NCI-H446 treated with DMSO at 0.1 percent for 48 hours (cell line): ENCODE results near the gene BCL2L12.
A peak's percentile ranks its signal among the peaks of the same experiment; 100 is the strongest.

Experiments
- DNase-seq: peaks from one replicate; lab custom pipeline; 2025; lab: John Stamatoyannopoulos, UW

Gene BCL2L12

DNA sequence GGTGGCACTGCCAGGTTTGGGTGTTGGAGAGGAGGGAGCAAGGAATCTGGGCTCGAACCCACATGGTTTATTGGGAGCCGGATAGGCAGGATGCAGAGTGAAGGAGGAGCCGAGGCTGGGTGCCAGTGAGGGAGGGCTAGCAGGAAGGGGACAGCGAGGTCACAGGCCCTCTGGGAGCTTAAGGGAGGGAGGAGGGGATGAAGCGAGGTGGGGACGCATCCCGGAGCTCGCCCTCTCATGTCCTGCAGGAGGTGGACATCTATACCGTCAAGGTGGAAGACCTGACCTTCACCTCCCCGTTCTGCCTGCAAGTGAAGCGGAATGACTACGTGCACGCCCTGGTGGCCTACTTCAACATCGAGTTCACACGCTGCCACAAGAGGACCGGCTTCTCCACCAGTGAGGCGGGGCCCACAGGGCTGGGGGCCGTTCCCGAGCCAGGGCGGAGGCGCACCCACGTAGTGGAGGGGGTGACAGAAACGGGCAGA, 20.2 kb downstream of the BCL2L12 start:
- DNase-seq: no peak

DNA sequence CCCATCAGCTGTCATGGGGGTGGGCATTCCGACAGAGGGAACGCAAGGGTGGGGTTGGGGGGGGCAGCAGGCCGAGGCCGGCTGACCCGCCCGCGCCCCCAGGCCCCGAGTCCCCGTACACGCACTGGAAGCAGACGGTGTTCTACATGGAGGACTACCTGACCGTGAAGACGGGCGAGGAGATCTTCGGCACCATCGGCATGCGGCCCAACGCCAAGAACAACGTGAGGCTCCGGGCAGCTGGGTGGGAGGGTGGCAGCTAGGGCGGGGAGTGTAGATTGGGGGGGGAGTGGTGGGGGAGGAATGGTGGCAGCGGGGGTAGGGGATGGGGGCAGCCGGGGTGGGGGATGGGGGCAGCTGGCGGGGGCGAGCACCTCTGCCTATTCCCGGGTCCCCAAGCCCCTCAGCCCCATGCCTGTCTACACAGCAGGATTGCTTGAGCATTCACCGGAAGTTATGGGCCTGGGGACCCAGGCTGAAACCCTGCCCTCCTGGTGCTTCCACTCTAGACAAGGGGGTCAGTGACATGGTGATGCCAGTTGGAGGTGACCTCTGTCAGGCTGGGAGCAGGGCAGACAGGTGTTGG, 20.9 kb downstream of the BCL2L12 start:
- no peak for DNase-seq

DNA sequence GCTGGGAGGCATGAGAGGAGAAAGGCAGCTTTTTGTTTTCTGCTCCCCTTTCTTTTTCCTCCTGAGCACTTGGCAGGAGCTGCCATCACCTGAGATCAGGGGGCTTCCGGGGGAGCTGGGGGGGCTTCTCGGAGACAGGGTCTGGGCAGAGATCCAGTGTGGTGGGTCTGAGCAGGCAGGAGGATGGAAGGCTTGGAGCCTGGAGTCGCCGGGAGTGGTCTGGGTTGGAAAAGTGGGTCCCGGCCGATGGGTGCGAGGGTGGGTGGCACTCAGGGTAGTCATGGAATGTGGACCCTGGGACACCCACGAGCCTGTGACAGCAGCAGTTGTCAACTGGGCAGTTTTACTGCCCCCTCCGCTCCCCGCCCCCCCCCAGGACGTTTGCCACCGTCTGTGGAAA, 21.4 kb downstream of the BCL2L12 start:
- no peak for DNase-seq

DNA sequence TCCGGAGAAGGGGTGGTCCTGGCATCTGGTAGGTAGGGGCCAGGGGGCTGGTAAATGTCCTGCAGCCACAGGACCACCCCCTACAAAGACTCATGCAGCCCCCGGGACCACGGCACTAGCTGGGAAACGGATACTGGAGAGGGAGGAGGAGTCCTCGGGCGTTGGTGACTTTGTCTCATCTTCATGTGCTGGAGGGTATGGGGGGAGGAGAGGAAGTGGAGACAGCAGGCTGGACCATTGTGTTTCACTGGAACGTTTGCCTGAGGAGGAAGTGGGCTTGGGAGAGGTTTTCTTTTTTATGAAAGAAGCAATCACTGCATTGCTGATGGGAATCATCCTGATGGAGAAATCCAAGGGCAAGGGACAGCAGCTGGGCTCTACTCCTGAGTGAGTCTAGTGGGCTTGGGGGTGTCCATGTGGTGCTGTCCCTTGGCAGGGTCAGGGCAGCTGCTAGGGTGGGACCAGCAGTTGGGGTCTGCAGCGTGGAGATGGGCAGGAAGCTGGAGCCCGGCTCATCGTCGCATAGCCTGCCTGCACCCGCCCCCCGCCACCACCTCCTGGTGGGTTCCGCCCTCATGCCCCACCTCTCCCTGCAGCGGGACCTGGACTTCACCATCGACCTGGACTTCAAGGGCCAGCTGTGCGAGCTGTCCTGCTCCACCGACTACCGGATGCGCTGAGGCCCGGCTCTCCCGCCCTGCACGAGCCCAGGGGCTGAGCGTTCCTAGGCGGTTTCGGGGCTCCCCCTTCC, 22.0 kb downstream of the BCL2L12 start:
- no peak for DNase-seq

DNA sequence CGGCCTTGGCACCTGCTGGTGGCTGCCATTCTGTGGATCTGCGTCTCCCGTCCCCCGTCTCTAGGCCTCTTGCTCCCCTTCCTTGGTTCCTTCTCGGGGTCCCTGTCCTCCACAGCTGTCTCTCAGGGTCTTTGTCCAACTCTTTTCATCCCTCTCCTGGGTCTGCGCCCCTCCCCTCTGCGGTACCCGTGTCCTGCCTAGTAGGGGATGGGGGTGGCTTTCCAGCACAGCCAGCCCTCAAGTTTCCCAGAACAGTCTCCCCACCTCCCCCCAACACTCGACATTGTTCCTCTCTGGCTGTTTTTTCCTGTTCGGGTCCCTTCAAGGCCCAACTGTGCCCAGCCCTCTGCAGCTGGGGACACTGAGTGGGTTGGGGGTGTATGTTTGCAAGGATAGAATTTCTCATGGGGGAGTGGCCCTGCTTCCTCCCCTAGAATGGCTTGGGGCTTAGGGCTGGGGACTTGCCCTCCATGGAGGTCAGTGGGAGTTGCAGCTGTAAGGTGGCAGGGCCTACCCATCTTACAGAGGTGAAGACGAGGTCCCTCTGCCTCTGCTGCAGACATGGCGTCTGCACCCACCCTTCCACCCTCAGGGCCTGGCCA, 22.9 kb downstream of the BCL2L12 start:
- no peak for DNase-seq

DNA sequence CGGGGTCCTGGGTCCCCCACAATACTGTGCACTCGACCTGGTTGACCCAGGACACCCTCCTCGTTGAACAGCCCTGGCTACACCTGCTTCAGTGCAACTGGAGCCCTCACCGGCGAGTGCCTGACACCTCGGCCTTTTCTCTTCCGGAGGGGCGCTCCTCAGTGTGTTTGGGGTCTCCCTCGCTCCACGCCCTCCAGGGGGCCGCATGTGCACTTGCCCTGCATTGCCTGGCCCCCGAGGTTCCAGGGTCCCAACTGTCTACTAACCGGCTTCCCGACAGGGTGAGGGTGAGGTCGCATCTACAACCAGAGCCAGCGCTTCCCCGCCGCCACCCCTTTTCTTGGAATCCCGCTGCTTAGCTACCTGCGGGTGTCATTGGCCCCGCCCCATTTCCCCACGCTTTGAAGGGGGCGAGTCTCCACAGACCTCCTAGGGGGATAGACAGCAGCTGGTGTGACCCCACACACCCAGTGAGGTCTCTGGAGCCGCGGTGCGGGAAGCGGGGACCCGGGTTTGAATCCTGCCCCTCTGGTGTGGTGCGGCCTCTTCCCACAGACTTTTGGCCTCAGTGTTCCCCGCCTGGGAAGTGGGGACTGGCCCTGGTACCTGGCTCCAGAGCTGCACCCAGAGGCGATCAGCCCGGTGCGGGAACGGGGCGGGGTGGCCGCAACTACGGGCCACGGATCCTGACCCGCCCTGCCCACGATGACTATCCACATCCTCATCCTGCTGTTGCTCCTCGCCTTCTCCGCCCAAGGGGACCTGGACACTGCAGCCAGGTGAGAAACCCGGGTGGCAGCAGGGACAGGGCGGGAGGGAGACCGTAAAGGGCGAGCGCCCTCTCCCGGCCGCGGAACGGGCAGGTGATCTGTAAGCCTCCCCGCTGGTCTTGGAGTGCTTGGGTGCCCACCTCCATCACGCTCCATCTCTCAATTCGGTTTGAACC, 23.7 kb downstream of the BCL2L12 start, which contains the start of gene ADM5:
Gene ADM5 (plus strand): TSS at position 462 of the 946 bp plus-strand sequence. CDS start 244 bp downstream, at position 706.
- DNase-seq: no peak

DNA sequence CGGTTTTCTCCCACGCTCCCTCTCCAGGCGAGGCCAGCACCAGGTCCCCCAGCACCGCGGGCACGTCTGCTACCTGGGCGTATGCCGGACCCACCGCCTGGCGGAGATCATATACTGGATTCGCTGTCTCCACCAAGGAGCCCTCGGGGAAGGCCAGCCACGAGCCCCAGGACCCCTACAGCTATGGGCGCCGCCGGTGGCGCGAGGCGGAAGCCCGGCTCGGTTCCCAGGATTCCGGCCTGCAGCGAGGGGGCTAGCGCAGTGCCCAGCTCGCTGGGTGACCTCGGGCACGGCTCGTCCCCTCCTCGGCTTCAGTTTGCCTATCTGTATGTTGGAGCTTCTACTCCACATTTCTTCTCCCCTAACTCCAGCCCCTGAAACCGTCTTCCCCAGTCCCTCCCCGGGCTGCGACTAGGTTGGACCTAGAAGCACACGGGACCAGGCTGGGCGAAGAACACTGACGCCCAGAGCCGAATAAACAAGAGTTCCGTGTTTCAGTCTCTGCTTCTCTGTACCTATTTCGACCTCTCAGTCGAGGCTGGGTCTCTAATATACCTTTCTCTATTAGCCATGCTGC, 24.4 kb downstream of the BCL2L12 start:
- DNase-seq: no peak

DNA sequence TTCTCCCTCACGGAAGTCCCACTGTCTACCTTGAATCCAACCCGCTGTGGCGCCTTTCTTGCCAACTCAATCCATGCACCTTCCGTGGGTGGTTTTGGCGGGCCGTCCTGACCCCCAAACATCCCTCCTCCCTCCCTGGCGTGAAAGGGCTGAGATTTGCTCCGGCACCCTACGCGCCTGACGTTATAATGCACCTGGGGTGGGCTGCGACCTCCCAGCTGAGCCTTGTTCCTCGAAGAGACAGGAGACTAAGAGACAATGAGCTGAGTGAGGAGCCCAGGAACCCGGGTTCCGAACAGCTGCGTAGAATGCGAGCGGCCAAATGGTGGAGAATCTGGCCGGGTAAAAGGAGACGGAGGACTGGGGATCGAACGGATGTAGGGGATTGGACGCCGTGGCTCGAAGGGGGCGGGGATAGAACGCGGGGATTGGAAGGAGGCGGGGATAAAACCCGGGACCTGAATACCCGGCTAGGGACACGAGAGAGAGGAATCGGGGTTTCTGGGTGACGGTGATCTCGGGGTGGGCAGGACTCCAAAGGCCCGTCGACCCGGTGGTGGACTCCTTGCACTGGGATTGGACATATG, 25.0 kb downstream of the BCL2L12 start, which contains the start of gene CPT1C:
Gene CPT1C (plus strand): TSS at position 461 of the 587 bp plus-strand sequence. CDS start 1,137 bp downstream, outside the sequence.
- peak; percentile 85 for DNase-seq

DNA sequence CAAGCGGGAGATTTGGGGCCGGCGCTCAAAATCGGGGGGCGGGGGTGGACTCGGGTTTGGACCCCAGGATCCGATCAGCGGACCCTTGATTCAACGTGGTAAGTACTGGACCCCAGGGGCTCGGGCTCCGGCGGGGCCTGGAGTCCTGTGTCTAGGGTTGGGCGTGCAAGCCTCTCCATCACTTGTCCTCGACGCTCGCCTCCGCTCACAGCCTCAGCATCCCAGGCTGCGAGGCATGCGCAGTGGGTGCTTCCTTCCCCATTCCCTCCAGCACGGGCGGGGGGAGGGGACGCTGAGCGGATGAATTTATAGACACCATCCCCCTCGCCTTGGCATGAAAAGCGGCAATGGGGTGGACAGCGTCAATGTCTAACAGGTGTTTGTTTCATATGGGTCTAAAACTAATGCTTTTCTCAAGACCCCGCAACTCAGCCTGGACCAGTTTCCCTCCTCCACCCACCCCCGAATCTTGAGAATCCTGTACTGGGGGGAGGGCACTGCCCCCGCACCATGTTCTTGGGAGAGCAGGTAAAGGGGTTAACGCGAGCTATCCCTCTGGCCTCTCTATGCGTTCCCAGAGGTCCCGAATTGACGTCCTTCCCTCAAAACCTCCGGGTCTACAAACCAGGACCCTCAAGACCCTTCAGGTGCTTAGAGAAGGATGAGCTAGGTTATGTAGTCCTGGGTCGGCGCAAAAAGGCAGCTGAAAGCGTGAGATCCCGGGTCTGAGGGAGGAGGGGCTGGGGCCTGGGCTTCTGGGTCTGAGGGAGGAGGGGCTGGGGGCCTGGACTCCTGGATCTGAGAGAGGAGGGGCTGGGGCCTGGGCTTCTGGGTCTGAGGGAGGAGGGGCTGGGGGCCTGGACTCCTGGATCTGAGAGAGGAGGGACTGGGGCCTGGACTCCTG, 25.8 kb downstream of the BCL2L12 start:
- DNase-seq: peak; percentile 58

DNA sequence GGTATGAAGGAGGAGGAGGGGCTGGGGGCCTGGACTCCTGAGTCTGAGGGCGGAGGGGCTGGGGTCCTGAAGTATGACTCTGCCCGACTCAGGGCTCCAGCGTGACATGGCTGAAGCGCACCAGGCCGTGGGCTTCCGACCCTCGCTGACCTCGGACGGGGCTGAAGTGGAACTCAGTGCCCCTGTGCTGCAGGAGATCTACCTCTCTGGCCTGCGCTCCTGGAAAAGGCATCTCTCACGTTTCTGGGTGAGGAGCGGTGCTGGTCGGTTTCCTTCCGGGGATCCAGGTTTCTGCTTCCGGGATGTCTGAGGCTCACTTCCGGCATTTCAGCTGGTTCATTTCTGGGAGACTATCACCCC, 26.4 kb downstream of the BCL2L12 start:
- DNase-seq: no peak

DNA sequence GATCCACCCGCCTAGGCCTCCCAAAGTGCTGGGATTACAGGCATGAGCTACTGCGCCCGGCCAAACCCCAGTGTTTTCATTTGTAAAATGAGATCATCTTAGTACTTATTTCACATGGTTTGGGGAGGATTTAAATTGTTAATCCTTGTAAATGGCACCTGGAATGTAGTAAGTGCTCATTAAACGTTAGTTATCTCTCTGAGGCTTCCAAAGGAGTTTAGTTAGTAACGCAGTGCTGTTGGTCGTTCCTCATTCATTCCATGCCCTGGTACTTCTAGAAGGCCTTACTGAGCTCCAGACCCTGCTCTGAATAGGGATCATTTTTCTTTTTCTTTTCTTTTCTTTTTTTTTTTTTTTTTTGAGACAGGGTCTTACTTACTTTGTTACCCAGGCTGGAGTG, 30.4 kb downstream of the BCL2L12 start:
- DNase-seq: no peak

DNA sequence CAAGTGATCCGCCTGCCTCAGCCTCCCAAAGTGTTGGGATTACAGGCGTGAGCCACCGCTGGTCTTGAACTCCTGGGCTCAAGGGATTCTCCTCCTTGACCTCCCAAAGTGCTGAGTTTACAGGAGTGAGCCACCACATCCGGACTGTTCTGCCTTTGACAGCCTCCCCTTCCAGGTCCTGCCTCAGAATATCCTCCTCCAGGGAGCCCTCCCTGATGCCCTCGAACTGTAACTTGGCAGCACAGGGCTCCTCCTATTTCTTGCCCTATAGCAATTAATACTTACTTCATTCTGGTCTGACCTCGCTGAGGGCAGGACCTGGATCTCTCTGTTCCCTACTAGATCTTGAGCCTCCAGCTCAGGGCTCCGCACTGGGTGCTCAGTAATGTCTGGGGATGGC, 31.1 kb downstream of the BCL2L12 start:
- DNase-seq: no peak

DNA sequence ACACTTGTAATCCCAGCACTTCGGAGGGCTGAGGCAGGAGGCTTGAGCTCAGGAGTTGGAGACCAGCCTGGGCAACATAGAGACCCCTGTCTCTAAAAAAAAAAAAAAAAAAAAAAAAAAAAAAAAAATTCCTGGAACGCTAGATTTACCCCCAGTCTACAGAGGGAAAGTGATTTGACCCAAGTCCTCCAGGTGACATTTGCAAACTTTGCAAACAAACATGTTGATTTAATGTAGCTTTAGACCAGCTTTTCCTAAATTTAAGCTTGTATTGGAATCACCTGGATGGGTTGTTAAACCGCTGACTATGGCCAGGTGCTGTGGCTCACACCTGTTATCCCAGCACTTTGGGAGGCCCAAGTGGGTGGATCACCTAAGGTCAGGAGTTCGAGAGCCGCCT, 33.6 kb downstream of the BCL2L12 start:
- DNase-seq: no peak

DNA sequence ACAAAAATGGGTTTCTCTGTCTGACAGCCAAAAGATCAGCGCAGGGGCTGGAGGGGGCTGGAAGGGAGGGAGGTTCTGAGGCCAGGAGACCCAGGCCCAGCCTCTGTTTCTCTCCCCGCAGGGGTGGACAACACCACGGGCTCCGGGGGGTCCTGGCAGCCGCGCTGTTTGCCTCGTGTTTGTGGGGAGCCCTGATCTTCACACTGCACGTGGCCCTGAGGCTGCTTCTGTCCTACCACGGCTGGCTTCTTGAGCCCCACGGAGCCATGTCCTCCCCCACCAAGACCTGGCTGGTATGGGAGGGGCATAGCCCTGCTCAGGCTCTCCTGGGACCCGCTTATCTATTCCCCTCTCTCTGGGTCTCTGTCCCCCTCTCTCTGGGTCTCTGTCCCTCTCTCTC, 34.8 kb downstream of the BCL2L12 start:
- DNase-seq: no peak

DNA sequence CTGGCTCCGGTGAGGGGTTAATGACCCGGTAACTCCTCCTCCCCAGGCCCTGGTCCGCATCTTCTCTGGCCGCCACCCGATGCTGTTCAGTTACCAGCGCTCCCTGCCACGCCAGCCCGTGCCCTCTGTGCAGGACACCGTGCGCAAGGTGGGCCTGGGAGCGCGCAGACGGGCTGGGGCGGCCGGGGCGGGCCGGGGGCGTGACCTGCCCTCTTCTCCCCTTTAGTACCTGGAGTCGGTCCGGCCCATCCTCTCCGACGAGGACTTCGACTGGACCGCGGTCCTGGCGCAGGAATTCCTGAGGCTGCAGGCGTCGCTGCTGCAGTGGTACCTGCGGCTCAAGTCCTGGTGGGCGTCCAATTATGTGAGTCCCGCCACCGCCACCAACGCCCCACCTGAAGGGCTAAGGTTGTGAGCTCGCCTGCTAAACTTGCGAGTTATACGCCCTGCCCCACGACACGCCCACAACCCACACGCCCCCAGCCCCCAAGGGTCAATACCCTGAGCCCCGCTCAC, 35.6 kb downstream of the BCL2L12 start:
- DNase-seq: no peak

DNA sequence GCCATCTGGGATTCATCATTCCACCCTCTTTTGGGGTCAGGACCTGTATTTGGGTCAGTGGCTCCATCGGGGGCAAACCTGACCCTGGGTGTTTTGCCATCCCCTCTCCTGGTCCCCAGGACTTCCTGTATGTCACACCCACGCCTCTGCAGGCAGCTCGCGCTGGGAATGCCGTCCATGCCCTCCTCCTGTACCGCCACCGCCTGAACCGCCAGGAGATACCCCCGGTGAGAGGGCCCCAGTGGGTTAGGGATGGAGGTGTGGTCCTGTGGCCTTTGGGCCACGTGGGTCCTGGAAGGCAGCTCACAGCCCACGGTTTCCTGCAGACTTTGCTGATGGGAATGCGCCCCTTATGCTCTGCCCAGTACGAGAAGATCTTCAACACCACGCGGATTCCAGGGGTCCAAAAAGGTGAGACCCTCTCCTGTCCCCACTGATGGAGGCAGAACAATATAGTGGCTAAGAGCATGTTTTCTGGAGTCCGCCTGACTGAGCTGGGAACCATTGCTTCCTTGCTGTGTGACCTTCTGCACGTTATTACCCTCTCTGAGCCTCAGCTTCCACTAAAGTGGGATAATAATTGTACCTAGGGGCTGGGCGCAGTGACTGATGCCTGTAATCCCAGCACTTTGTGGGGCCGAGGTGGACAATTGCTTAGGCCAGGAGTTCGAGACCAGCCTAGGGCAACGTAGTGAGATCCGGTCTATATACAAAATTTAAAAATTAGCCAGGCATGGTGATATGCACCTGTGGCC, 39.3 kb downstream of the BCL2L12 start:
- DNase-seq: no peak

DNA sequence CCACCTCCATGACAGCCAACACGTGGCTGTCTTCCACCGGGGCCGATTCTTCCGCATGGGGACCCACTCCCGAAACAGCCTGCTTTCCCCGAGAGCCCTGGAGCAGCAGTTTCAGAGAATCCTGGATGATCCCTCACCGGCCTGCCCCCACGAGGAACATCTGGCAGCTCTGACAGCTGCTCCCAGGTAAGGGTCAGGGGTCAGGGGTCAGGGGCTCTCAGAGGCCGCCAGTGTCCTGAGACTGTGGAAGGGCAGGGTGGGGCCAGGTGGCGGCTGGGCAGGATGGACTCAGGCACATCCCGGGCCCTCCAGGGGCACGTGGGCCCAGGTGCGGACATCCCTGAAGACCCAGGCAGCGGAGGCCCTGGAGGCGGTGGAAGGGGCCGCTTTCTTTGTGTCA, 40.2 kb downstream of the BCL2L12 start:
- DNase-seq: no peak

DNA sequence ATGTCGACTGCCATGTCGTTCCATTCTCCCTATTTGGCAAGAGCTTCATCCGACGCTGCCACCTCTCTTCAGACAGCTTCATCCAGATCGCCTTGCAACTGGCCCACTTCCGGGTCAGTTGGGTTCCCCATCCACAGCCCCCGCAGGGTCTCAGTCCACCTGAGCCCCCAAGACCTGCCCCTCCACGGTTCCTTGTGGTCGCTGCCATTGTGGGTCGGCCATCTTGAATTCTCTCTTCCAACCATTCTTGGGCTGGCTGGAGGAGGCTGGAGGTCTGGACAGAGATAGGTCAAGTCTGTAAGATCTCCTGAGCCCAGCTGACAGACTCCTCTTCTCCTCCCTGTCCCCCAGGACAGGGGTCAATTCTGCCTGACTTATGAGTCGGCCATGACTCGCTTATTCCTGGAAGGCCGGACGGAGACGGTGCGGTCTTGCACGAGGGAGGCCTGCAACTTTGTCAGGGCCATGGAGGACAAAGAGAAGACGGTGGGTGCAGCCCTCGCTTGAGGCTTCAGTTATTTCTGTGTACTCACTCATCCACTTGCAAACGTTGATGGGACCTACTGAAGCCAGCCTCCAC, 44.7 kb downstream of the BCL2L12 start:
- no peak for DNase-seq

DNA sequence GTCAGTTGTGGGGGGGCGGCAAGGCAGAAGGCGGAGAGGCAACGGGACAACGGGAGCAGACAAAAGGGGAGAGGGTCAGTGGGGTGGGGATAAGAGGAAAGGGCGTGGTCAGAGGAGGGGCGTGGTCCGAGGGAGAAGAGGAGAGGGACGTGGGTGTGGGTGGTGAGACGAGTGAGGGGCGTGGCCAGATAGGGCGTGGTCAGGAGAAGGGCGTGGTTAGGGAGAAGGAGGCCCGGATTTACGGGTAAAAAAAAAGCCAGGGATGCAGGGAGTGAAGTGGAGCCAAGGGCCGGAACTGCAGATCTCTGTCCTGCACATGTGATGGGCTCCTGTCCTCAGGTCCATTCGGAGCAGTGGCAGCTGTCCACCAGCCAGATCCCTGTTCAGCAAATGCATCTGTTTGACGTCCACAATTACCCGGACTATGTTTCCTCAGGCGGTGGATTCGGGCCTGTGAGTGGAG, 46.7 kb downstream of the BCL2L12 start:
- no peak for DNase-seq
